ENCODE results near the gene C6orf62. TPM values are rescaled to one million over a fixed set of nuclear protein-coding genes. Genes with fewer than 3 reads are reported as not detected.
"Not testable (repeated sequence)": the region's sequence is repeated elsewhere in the genome, so short reads cannot be mapped to it uniquely, and the experiment has no call there.

C6orf62 gene
- total and polyA plus RNA-seq, 2 donors (not counting 1 experiment from before 2014, with no cell fraction given), result 69.2 to 143 TPM

- H3K27ac ChIP-seq (ENCODE audit: low read length in 2 of 2); H3K9ac ChIP-seq (ENCODE audit: low read length); H3K79me2 ChIP-seq (ENCODE audit: control insufficient read depth, insufficient read depth, low read length); H3K27ac Mint-ChIP-seq; H3K9me3 Mint-ChIP-seq (ENCODE audit: insufficient read depth); H3K36me3 ChIP-seq (replicated peaks in 1 of 2; ENCODE audit: control extremely low read depth in 1 of 2, control insufficient read depth in 1 of 2, extremely low read depth in 1 of 2, insufficient read depth in 2 of 2, low read length in 1 of 2); H3K27me3 ChIP-seq (replicated peaks in 1 of 4; ENCODE audit: control extremely low read depth in 1 of 4, control insufficient read depth in 3 of 4, insufficient read depth in 4 of 4, low read length in 3 of 4); H3K27me3 Mint-ChIP-seq; H3K4me1 ChIP-seq (ENCODE audit: control insufficient read depth in 2 of 2, insufficient read depth in 2 of 2, low read length in 2 of 2); H3K4me1 Mint-ChIP-seq; H3K4me3 ChIP-seq (ENCODE audit: control extremely low read depth in 1 of 5, extremely low read depth in 1 of 5, insufficient read depth in 1 of 5, low read depth in 2 of 5, low read length in 4 of 5); H3K9me3 ChIP-seq (ENCODE audit: control extremely low read depth in 1 of 3, control insufficient read depth in 2 of 3, insufficient read depth in 1 of 3, low read length in 2 of 3); POLR2A ChIA-PET; H3K4me2 ChIP-seq (replicated peaks; ENCODE audit: low read depth, low read length, poor library complexity, severe bottlenecking); H4K20me1 ChIP-seq (ENCODE audit: control insufficient read depth, insufficient read depth, low read length, poor library complexity, severe bottlenecking); H3K4me3 Mint-ChIP-seq; H2AFZ ChIP-seq (ENCODE audit: insufficient read depth, low read depth, low read length, poor library complexity, severe bottlenecking): not testable (repeated sequence)
- WGBS (ENCODE audit: insufficient coverage), result 100% methylated on average over 2 of the region's 8 CpGs
- ATAC-seq (ENCODE audit: low read depth) (peak; percentile 90), DNase-seq (peak; percentile 69)
- intact Hi-C loops (cut with micrococcal nuclease), result loop anchor here (1.0 to 10.0 kb wide), 5 partner anchors 29 to 200 kb away; partner anchors contain the start of genes ACOT13, KIAA0319 and TDP2
- CTCF ChIA-PET, result interaction anchor here (1.0 to 8.8 kb wide), 4 partner anchors 13 to 201 kb away, joined by 4 to 156 read pairs (median 4); partner anchors contain the start of gene ALDH5A1
- TF ChIP-seq CTCF (IDR thresholded peaks at IDR 0.05), result peak; percentile 68
Measured at GRCh38 chr6:24695635-24696034, 23.3 kb downstream of the C6orf62 start.

GRCh38 chr6:24694198-24694597 lies 24.8 kb downstream of the C6orf62 start:
- H3K27me3 Mint-ChIP-seq, result no peaks in the 10 kb centered on the region

More at GRCh38 chr6:24694198-24694597, 24.8 kb downstream of the C6orf62 start:
- CTCF ChIA-PET, result interaction anchor here (0.6 to 8.8 kb wide), 8 partner anchors 9 to 412 kb away, joined by 3 to 156 read pairs (median 3); no protein-coding TSS in a partner anchor
- WGBS (ENCODE audit: insufficient coverage), result no CpG with 5 or more reads among the region's 1 CpG
- no peaks in the 10 kb centered on the region for H3K36me3 ChIP-seq (replicated peaks in 1 of 2; ENCODE audit: control extremely low read depth in 1 of 2, control insufficient read depth in 1 of 2, extremely low read depth in 1 of 2, insufficient read depth in 2 of 2, low read length in 1 of 2)
- DNase-seq (no peak), ATAC-seq (ENCODE audit: low read depth) (no peak)
- H3K9me3 ChIP-seq (ENCODE audit: control extremely low read depth in 1 of 3, control insufficient read depth in 2 of 3, insufficient read depth in 1 of 3, low read length in 2 of 3), result no peaks in the 10 kb centered on the region
- H3K27me3 ChIP-seq (replicated peaks in 1 of 4; ENCODE audit: control extremely low read depth in 1 of 4, control insufficient read depth in 3 of 4, insufficient read depth in 4 of 4, low read length in 3 of 4), result no peaks in the 10 kb centered on the region
- H4K20me1 ChIP-seq (ENCODE audit: control insufficient read depth, insufficient read depth, low read length, poor library complexity, severe bottlenecking), result no peaks in the 10 kb centered on the region
- H3K27ac Mint-ChIP-seq, result no peak overlapping the region
- POLR2A ChIA-PET, result no interaction called here
- no peak overlapping the region for H3K9ac ChIP-seq (ENCODE audit: low read length)
- H3K9me3 Mint-ChIP-seq (ENCODE audit: insufficient read depth), result no peaks in the 10 kb centered on the region
- no peaks in the 10 kb centered on the region for H3K4me1 ChIP-seq (ENCODE audit: control insufficient read depth in 2 of 2, insufficient read depth in 2 of 2, low read length in 2 of 2)
- H3K4me1 Mint-ChIP-seq, result peaks cover 2% of the 10 kb centered on the region
- no peak overlapping the region for H2AFZ ChIP-seq (ENCODE audit: insufficient read depth, low read depth, low read length, poor library complexity, severe bottlenecking)
- no peaks in the 10 kb centered on the region for H3K79me2 ChIP-seq (ENCODE audit: control insufficient read depth, insufficient read depth, low read length)
- H3K4me3 ChIP-seq (ENCODE audit: control extremely low read depth in 1 of 5, extremely low read depth in 1 of 5, insufficient read depth in 1 of 5, low read depth in 2 of 5, low read length in 4 of 5), result no peak overlapping the region
- intact Hi-C loops (cut with micrococcal nuclease), result loop anchor here (2.0 to 10.0 kb wide), 3 partner anchors 27 to 412 kb away; partner anchors contain the start of genes ACOT13, KIAA0319 and TDP2
- no peak overlapping the region for H3K27ac ChIP-seq (ENCODE audit: low read length in 2 of 2)
- no peak overlapping the region for H3K4me3 Mint-ChIP-seq
- TF ChIP-seq EZH2 (IDR thresholded peaks at IDR 0.05; ENCODE audit: borderline replicate concordance, insufficient read depth, low read depth, low read length, poor library complexity, severe bottlenecking), result no peak
- TF ChIP-seq CTCF (IDR thresholded peaks at IDR 0.05), result no peak
- H3K4me2 ChIP-seq (replicated peaks; ENCODE audit: low read depth, low read length, poor library complexity, severe bottlenecking), result no peak overlapping the region
